Measurements from ENCODE around the gene SMC3. TPM values are rescaled to one million over a fixed set of nuclear protein-coding genes. Genes with fewer than 3 reads are reported as not detected.
"Not testable (repeated sequence)": the region's sequence is repeated elsewhere in the genome, so short reads cannot be mapped to it uniquely, and the experiment has no call there.

Gene SMC3
- total RNA-seq, 2 donors from 2014 or later = 23.8 to 24.4 TPM

GRCh38 chr10:110636572-110636931, 69.1 kb downstream of the SMC3 start:
- no peak for DNase-seq
- intact Hi-C loops (cut with DNase I) = no loop called here
- no peak for ATAC-seq

DNA sequence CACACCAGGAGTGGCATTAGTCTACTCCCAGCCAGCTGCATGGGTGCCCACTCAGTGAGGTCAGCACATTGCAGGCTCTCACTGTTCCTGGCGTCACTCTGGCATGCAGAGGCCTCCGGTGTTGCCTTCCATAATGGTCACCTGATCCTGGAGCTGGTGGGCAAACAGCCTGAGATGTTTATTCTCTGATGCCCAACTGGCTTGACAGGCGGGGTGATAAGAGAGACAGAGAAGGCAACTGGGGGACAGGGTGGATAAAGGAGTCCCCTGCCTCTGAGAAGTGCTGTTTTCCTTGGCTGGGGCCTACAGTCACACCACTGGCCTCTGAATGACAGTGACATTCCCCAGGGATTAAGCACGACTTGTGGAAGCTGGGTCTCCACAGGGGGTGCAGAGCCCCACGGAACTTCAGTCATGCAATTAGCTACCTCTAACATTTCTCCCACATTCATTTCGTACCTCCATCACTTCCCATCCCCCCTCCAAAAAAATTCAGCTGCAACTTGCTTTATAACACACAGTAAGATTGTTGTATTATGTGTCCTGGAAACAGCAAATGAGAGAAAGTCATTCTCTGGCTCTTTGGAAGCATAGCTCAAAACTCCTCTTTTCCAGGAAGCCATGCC, 69.5 kb downstream of the SMC3 start:
- ATAC-seq (peak; percentile 73 to 81), DNase-seq (peak; percentile 64)
- intact Hi-C loops (cut with DNase I) = no loop called here

GRCh38 chr10:110637558-110638053, 70.1 kb downstream of the SMC3 start:
- DNase-seq (no peak), ATAC-seq (peak in 1 of 2 donors; percentile 15)
- intact Hi-C loops (cut with DNase I) = no loop called here

DNA sequence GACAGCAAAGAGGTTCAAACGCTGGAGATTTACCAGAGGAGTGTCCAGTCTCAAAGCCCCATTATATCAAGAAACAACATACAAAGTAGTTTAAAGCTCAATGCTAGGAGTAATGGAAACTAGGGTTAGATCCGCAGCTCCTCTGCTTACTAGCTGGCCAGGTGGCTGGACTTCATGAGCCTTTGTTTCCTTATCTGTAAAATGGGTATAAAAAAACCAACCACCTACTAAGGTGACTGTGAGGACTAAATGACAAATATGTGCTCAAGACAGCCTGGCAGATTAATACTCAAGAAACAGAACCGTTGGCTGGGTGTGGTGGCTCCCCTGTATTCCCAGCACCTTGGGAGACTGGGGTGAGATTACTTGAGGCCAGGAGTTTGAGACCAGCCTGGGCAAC, 70.8 kb downstream of the SMC3 start:
- ATAC-seq = no peak
- no peak for DNase-seq
- intact Hi-C loops (cut with DNase I) = no loop called here

DNA sequence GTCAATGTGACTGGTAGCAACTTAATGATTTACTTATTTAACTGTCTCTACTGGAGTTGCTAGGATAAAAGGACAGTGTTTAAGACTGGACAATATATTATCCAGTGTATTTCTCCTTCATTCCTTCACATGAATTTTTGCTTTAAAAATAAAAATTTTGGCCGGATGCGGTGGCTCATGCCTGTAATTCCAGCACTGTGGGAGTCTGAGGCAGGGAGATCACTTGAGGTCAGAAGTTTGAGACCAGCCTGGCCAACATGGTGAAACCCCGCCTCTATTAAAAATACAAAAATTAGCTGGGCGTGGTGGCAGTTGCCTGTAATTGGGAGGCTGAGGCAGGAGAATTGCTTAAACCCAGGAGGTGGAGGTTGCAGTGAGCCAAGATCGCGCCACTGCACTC, 71.6 kb downstream of the SMC3 start:
- intact Hi-C loops (cut with DNase I); ATAC-seq; DNase-seq: not testable (repeated sequence)

DNA sequence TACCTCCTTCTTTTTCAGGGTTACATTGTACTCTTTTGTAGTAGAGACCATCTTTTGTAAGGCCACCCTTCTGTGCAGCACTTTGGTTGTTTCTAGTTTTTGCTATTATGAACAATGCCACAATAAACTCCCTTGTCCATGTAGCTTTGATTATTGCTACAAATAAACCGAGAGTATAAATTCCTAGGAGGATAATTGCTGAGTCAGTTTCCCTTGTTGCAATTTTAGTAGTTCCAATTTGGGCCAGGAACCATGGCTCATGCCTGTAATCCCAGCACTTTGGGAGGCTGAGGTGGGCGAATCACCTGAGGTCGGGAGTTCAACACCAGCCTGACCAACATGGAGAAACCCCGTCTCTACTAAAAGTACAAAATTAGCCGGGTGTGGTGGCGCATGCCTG, 72.4 kb downstream of the SMC3 start:
- intact Hi-C loops (cut with DNase I); DNase-seq; ATAC-seq: not testable (repeated sequence)

GRCh38 chr10:110641256-110641655, 73.8 kb downstream of the SMC3 start:
- DNase-seq (peak; percentile 65), ATAC-seq (peak; percentile 32 to 49)
- intact Hi-C loops (cut with DNase I) = no loop called here

DNA sequence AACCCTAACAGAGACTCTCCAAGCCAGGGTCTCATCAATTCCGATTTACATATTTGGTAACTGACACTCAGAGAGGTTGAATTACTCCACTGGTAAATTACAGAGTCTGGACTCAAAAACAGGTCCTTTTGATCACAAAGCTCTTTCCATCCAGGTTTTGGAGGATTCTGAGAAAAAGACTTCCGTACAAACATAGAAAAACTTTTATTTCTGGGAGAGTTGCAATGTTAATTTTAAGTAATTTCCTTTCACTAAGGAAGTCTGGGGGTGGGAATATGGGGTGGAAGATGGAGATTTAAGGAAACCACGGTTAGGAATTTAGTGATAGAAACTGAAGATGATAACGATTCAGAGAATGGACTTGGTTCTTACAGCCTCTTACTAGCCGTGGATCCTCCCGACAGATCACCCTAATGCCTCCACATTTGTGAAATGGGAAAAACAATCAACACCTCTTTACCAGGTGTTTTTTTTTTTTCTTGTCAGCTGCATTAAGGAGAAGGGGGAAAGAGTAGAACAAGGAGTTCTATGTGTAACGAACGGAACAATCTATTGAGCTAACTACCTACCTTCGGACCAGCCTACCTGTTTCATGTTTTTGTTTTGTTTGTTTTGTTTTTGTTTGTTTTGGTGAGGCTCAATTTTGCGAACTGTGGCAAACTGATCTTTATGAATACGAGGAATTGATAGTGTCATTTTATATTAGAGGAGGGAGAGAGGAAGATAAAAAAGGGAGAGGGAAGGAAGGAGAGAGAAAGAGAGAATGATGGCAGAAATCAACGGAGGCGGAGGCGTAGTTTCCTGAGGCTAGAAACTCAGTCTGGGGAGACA, 74.9 kb downstream of the SMC3 start:
- DNase-seq = no peak
- intact Hi-C loops (cut with DNase I) = no loop called here

GRCh38 chr10:110643035-110643652, 75.6 kb downstream of the SMC3 start:
- no peak for DNase-seq
- ATAC-seq = peak in 1 of 2 donors; percentile 28
- intact Hi-C loops (cut with DNase I) = no loop called here

More for the DNA sequence above, 74.9 kb downstream of the SMC3 start:
- no peak for ATAC-seq

DNA sequence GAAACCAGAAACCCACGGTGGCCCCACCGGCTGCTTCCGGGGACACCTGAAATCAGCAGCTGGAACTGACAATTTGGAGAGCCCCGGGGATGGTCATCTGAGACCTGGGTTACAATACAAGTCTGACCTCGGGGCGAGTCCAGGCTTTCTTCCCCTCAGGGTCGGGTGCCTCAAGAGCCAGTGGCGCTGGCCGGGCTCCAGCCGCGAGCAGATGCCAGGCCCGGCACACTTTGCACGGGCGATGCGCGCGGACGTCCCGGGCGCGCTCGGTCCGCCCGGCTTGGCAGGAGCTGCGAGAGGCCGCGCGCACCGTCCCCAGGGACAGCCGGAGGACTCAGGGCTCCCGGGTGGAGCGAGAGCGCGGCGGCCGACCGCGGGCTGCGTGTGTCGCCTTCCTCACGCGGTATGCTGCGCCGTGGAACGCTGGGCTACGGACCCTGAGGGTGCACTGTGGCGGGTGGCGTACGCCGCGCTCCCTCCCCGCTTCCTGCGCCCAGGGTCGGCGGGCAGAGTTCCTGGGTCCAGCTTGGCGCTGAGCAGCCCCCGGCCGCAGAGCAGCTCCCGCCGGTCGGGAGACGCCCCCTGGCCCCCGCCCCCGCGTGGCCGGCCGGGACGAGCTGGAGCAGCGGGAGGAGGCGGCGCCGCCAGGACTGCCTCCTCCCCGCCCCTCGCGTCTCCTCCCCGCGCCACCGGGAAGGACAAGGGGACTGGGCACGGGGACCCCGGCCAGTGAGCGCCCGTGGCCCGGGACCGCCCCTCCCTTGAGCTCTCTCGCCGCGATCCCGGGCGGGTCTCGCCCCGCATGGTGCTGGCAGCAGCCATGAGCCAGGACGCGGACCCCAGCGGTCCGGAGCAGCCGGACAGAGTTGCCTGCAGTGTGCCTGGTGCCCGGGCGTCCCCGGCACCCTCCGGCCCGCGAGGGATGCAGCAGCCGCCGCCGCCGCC, 76.4 kb downstream of the SMC3 start, which contains the start of gene RBM20:
Gene RBM20 (plus strand): TSS at position 684 of the 945 bp plus-strand sequence. CDS start 119 bp downstream, at position 803.
- peak; percentile 85 to 88 for ATAC-seq
- intact Hi-C loops (cut with DNase I) = no loop called here
- DNase-seq = peak; percentile 66

- DNase-seq (no peak), ATAC-seq (peak in 1 of 2 donors; percentile 21)
- intact Hi-C loops (cut with DNase I) = no loop called here
Measured at GRCh38 chr10:110644598-110645462, 77.3 kb downstream of the SMC3 start.

DNA sequence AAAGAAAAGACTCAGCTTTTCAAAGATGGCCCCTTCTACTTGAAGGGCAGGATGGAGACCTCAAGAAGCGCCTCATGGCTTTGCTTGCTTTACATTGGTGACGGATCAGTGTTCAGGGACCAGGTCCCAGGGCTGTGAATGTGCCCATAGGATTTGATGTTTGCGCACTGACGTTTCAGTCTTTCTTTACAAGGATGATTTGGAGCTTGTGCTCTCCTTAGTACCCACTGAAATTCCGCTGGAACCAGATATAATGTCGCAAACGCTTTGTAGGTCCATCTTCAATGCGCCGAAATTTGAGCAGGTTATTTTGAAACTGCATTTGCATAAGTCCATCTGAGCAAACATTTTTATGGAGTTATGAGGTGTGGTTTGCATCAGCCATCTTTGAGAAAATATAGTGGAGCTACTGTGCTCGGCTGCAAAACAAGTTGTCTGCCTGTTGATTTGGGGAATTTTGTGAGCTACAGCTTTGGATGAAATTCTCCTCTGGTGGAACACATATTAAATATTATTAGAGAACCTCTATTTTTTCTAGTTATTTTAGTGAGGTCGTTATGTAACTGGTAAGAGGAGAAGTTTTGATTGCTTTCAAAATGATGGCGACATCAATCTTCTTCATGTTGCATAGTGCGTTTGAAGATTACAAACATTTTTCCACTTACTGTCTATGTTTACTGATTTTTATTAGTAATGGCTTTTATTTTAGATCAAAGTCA, 79.1 kb downstream of the SMC3 start:
- intact Hi-C loops (cut with DNase I) = no loop called here

DNA sequence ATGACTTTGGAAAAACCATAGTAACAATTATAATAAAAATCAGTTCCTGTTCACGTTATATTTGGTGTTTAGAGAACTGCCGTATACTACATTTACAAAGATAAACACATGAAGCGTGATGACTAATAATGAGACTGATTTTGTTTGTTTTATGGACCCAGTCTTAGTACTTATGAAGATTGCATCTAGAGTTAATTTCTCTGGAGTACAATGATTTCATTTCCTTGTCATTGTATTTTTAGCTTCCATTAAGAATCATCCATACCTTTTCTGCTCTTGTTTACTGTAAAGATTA, 79.6 kb downstream of the SMC3 start:
- no peak for DNase-seq
- ATAC-seq = no peak
- intact Hi-C loops (cut with DNase I) = no loop called here

More for the DNA sequence above, 79.1 kb downstream of the SMC3 start:
- ATAC-seq (no peak), DNase-seq (no peak)

DNA sequence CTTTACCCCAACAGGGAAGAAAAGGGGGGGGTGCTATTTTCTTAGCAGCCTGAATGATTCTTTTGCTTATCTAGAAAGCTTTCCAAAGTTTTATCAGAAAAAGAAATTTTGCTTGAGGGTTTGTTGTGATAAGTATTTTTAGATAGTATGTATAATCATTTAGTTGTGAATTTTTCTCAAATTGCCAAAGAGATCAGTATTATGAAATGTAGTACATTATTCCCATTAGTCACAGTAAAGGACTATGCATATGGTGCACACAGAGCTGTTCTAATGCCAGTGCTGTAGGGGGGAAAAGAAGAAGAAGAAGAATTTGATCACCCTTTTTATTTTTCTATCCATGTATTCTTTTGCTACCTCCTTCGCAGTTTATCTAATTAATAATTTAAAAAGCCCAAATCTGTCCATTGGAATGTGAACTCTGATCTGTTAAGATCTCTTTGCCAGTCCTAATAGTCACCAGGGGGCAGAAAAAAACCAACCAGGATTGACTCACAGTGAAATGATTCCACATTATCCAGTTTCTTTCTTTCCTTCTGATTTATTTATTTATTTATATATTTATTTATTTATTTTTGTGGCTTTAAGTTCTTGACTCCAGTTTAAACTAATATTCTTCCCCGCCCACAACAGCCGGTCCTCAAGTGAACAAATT, 81.3 kb downstream of the SMC3 start:
- no peak for ATAC-seq
- DNase-seq = no peak
- intact Hi-C loops (cut with DNase I) = no loop called here

GRCh38 chr10:110649347-110650264, 82.1 kb downstream of the SMC3 start:
- ATAC-seq (no peak), DNase-seq (no peak)
- intact Hi-C loops (cut with DNase I) = no loop called here

DNA sequence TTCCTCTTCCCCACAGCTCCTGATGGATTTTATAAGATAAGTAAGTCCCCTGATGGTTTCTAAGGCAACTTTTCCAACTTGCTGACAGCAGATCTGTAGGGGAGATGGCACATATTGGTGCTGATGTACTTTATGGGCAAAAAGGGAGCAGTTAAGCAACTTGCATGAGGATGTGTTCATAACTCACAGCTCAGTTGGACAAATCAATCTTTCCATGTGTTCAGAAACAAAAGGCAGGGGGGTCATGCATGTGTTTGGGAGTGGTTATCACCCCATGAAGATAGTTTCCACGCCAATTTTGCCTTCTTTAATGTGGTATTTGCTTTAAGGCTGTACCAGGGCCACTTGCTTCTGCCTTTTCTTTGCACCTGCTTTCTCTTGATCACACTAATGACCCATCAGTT, 82.8 kb downstream of the SMC3 start:
- intact Hi-C loops (cut with DNase I) = no loop called here
- DNase-seq = no peak
- no peak for ATAC-seq

Measured in left cardiac atrium (tissue), 4 donors.